ENCODE data around the gene C7orf57.

- TF ChIP-seq POLR2AphosphoS5 (IDR thresholded peaks at IDR 0.05; ENCODE audit: insufficient read depth, low read depth, low read length) (no peak), EZH2 (IDR thresholded peaks at IDR 0.05; ENCODE audit: borderline replicate concordance, low read depth, low read length, severe bottlenecking) (no peak), POLR2A (IDR thresholded peaks at IDR 0.05; ENCODE audit: low read depth, low read length) (no peak), MAX (IDR thresholded peaks at IDR 0.05; ENCODE audit: insufficient read depth, insufficient read length) (no peak), JUN (IDR thresholded peaks at IDR 0.05; ENCODE audit: borderline replicate concordance, insufficient read depth, insufficient read length, low read depth) (no peak), MYC (IDR thresholded peaks at IDR 0.05; ENCODE audit: low read depth, low read length) (no peak), FOS (IDR thresholded peaks at IDR 0.05; ENCODE audit: borderline replicate concordance, insufficient read depth, low read length) (no peak)
- TF ChIP-seq, protein P1, sequence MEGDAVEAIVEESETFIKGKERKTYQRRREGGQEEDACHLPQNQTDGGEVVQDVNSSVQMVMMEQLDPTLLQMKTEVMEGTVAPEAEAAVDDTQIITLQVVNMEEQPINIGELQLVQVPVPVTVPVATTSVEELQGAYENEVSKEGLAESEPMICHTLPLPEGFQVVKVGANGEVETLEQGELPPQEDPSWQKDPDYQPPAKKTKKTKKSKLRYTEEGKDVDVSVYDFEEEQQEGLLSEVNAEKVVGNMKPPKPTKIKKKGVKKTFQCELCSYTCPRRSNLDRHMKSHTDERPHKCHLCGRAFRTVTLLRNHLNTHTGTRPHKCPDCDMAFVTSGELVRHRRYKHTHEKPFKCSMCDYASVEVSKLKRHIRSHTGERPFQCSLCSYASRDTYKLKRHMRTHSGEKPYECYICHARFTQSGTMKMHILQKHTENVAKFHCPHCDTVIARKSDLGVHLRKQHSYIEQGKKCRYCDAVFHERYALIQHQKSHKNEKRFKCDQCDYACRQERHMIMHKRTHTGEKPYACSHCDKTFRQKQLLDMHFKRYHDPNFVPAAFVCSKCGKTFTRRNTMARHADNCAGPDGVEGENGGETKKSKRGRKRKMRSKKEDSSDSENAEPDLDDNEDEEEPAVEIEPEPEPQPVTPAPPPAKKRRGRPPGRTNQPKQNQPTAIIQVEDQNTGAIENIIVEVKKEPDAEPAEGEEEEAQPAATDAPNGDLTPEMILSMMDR (IDR thresholded peaks at IDR 0.05; ENCODE audit: extremely low read depth in 1 of 2, insufficient read depth in 1 of 2, low read depth in 1 of 2, low read length in 2 of 2): no peak
Measured at GRCh38 chr7:48094861-48095293, 59.5 kb downstream of the C7orf57 start.
